ENCODE data around the gene PPP2R2C.

Gene PPP2R2C

GRCh38 chr4:6335040-6335590, 137.3 kb downstream of the PPP2R2C start:
- H3K9me3 ChIP-seq, result 0 out of 2 replicates have a peak, but pooled peaks cover 3% of the 10 kb centered on the region
- no peak overlapping the region for H3K4me3 ChIP-seq
- peaks cover 13% of the 10 kb centered on the region for H3K36me3 ChIP-seq (replicated peaks)
- in situ Hi-C loops (cut with MboI; ENCODE audit: low sequenced_read_pairs), result no loop called here
- no peaks in the 10 kb centered on the region for H3K4me1 ChIP-seq
- no peak for DNase-seq (ENCODE audit: low spot score in 2 of 2)
- no peaks in the 10 kb centered on the region for H3K27me3 ChIP-seq (ENCODE audit: low read depth)

GRCh38 chr4:6334203-6334887, 138.1 kb downstream of the PPP2R2C start:
- Histone ChIP-seq H3K9me3 (0 out of 2 replicates have a peak, but pooled peaks cover 3% of the 10 kb centered on the region), H3K4me3 (no peak overlapping the region), H3K4me1 (no peaks in the 10 kb centered on the region), H3K36me3 (replicated peaks) (peaks cover 13% of the 10 kb centered on the region), H3K27me3 (ENCODE audit: low read depth) (no peaks in the 10 kb centered on the region)
- in situ Hi-C loops (cut with MboI; ENCODE audit: low sequenced_read_pairs), result no loop called here
- no peak for DNase-seq (ENCODE audit: low spot score in 2 of 2)

GRCh38 chr4:6333301-6334202, 138.9 kb downstream of the PPP2R2C start:
- H3K4me1 ChIP-seq, result no peaks in the 10 kb centered on the region
- no peaks in the 10 kb centered on the region for H3K27me3 ChIP-seq (ENCODE audit: low read depth)
- H3K4me3 ChIP-seq, result no peak overlapping the region
- in situ Hi-C loops (cut with MboI; ENCODE audit: low sequenced_read_pairs), result no loop called here
- H3K36me3 ChIP-seq (replicated peaks), result peaks cover 13% of the 10 kb centered on the region
- 0 out of 2 replicates have a peak, but pooled peaks cover 3% of the 10 kb centered on the region for H3K9me3 ChIP-seq
- peak in 1 of 2 experiments; percentile 43 for DNase-seq (ENCODE audit: low spot score in 2 of 2)

GRCh38 chr4:6332669-6333050, 139.8 kb downstream of the PPP2R2C start:
- Histone ChIP-seq H3K9me3 (0 out of 2 replicates have a peak, but pooled peaks cover 3% of the 10 kb centered on the region), H3K36me3 (replicated peaks) (peaks cover 13% of the 10 kb centered on the region), H3K27me3 (ENCODE audit: low read depth) (no peaks in the 10 kb centered on the region), H3K4me3 (no peak overlapping the region), H3K4me1 (no peaks in the 10 kb centered on the region)
- in situ Hi-C loops (cut with MboI; ENCODE audit: low sequenced_read_pairs), result no loop called here
- DNase-seq (ENCODE audit: low spot score in 2 of 2), result no peak

- no peaks in the 10 kb centered on the region for H3K27me3 ChIP-seq (ENCODE audit: low read depth)
- in situ Hi-C loops (cut with MboI; ENCODE audit: low sequenced_read_pairs), result no loop called here
- DNase-seq (ENCODE audit: low spot score in 2 of 2), result peak; percentile 19 to 58
- H3K4me1 ChIP-seq, result no peaks in the 10 kb centered on the region
- H3K36me3 ChIP-seq (replicated peaks), result peaks cover 13% of the 10 kb centered on the region
- H3K4me3 ChIP-seq, result no peak overlapping the region
- 0 out of 2 replicates have a peak, but pooled peaks cover 3% of the 10 kb centered on the region for H3K9me3 ChIP-seq
Measured at GRCh38 chr4:6332042-6332668, 140.3 kb downstream of the PPP2R2C start.

- Histone ChIP-seq H3K4me3 (no peak overlapping the region), H3K4me1 (no peaks in the 10 kb centered on the region), H3K27me3 (ENCODE audit: low read depth) (no peaks in the 10 kb centered on the region), H3K36me3 (replicated peaks) (peaks cover 13% of the 10 kb centered on the region), H3K9me3 (0 out of 2 replicates have a peak, but pooled peaks cover 3% of the 10 kb centered on the region)
- in situ Hi-C loops (cut with MboI; ENCODE audit: low sequenced_read_pairs), result no loop called here
- no peak for DNase-seq (ENCODE audit: low spot score in 2 of 2)
Measured at GRCh38 chr4:6331468-6331867, 140.9 kb downstream of the PPP2R2C start.

GRCh38 chr4:6331018-6331417, 141.4 kb downstream of the PPP2R2C start:
- Histone ChIP-seq H3K4me1 (no peaks in the 10 kb centered on the region), H3K36me3 (replicated peaks) (peaks cover 13% of the 10 kb centered on the region), H3K9me3 (0 out of 2 replicates have a peak, but pooled peaks cover 3% of the 10 kb centered on the region), H3K4me3 (no peak overlapping the region), H3K27me3 (ENCODE audit: low read depth) (no peaks in the 10 kb centered on the region)
- in situ Hi-C loops (cut with MboI; ENCODE audit: low sequenced_read_pairs), result no loop called here
- no peak for DNase-seq (ENCODE audit: low spot score in 2 of 2)

GRCh38 chr4:6330384-6330767, 142.0 kb downstream of the PPP2R2C start:
- no peak overlapping the region for H3K4me3 ChIP-seq
- DNase-seq (ENCODE audit: low spot score in 2 of 2), result no peak
- H3K9me3 ChIP-seq, result 0 out of 2 replicates have a peak, but pooled peaks cover 3% of the 10 kb centered on the region
- no peaks in the 10 kb centered on the region for H3K27me3 ChIP-seq (ENCODE audit: low read depth)
- no peaks in the 10 kb centered on the region; the same call in 1 of the 2 replicates for H3K4me1 ChIP-seq
- in situ Hi-C loops (cut with MboI; ENCODE audit: low sequenced_read_pairs), result no loop called here
- peaks cover 13% of the 10 kb centered on the region for H3K36me3 ChIP-seq (replicated peaks)

- H3K4me3 ChIP-seq, result no peak overlapping the region
- H3K9me3 ChIP-seq, result 0 out of 2 replicates have a peak, but pooled peaks cover 3% of the 10 kb centered on the region
- H3K4me1 ChIP-seq, result no peaks in the 10 kb centered on the region; the same call in 1 of the 2 replicates
- H3K27me3 ChIP-seq (ENCODE audit: low read depth), result no peaks in the 10 kb centered on the region
- DNase-seq (ENCODE audit: low spot score in 2 of 2), result no peak
- peaks cover 13% of the 10 kb centered on the region for H3K36me3 ChIP-seq (replicated peaks)
- in situ Hi-C loops (cut with MboI; ENCODE audit: low sequenced_read_pairs), result loop anchor here (5.0 kb wide), 2 partner anchors 77 to 332 kb away; no protein-coding TSS in a partner anchor
Measured at GRCh38 chr4:6329478-6330383, 142.7 kb downstream of the PPP2R2C start.

- Histone ChIP-seq H3K27me3 (ENCODE audit: low read depth) (no peaks in the 10 kb centered on the region), H3K4me1 (no peaks in the 10 kb centered on the region; the same call in 1 of the 2 replicates), H3K4me3 (no peak overlapping the region), H3K36me3 (replicated peaks) (peaks cover 13% of the 10 kb centered on the region), H3K9me3 (0 out of 2 replicates have a peak, but pooled peaks cover 3% of the 10 kb centered on the region)
- DNase-seq (ENCODE audit: low spot score in 2 of 2), result no peak
- in situ Hi-C loops (cut with MboI; ENCODE audit: low sequenced_read_pairs), result loop anchor here (5.0 kb wide), 2 partner anchors 76 to 331 kb away; no protein-coding TSS in a partner anchor
Measured at GRCh38 chr4:6328526-6328925, 143.9 kb downstream of the PPP2R2C start.

- no peaks in the 10 kb centered on the region; the same call in 1 of the 2 replicates for H3K4me1 ChIP-seq
- in situ Hi-C loops (cut with MboI; ENCODE audit: low sequenced_read_pairs), result loop anchor here (5.0 kb wide), 2 partner anchors 75 to 330 kb away; no protein-coding TSS in a partner anchor
- no peak overlapping the region for H3K4me3 ChIP-seq
- DNase-seq (ENCODE audit: low spot score in 2 of 2), result peak; percentile 39 to 86
- H3K9me3 ChIP-seq, result 0 out of 2 replicates have a peak, but pooled peaks cover 3% of the 10 kb centered on the region
- H3K36me3 ChIP-seq (replicated peaks), result peaks cover 13% of the 10 kb centered on the region
- no peaks in the 10 kb centered on the region for H3K27me3 ChIP-seq (ENCODE audit: low read depth)
Measured at GRCh38 chr4:6327220-6327917, 145.0 kb downstream of the PPP2R2C start.

All from HAP-1 (cell line).